Adrenal gland (tissue), 12 donors: Measurements from ENCODE around the gene TBC1D24. TPM values are rescaled to one million over a fixed set of nuclear protein-coding genes. Genes with fewer than 3 reads are reported as not detected.
A peak's percentile ranks its signal among the peaks of the same experiment; 100 is the strongest.
"Not testable (repeated sequence)": the region's sequence is repeated elsewhere in the genome, so short reads cannot be mapped to it uniquely, and the experiment has no call there.

Experiments
- DNase-seq, 7 donors: peaks; one replicate each; pipeline ENCODE4 v3.0.0-alpha.2; 2019 to 2020
- H3K27ac ChIP-seq, 5 donors: fragments of 200-600 bp; sonication (generic) in 4 of 5; 1 replicate in 3 of 5; 2 replicates in 2 of 5; pipeline versions ENCODE4 v1.5.1 to v1.8.0; 2016 to 2020; ENCODE audit warnings: mild to moderate bottlenecking in 1 of 5
- H3K27me3 ChIP-seq: fragments of 200-600 bp; 2 replicates; pipeline ENCODE4 v1.8.0; 2021
- H3K36me3 ChIP-seq, 2 donors: fragments of 200-600 bp; replicated peaks in 1 of 2; 1 replicate in 1 of 2; 2 replicates in 1 of 2; pipeline versions ENCODE4 v1.5.1 to v1.8.0; 2018 to 2022
- H3K4me1 ChIP-seq, 2 donors: fragments of 200-600 bp; replicated peaks in 1 of 2; 1 replicate in 1 of 2; 2 replicates in 1 of 2; pipeline versions ENCODE4 v1.5.1 to v1.8.0; 2018 to 2021
- H3K4me3 ChIP-seq, 4 donors: fragments of 200-600 bp; sonication (generic) in 3 of 4; one replicate each; pipeline ENCODE4 v1.5.1; 2016 to 2018
- H3K9me3 ChIP-seq, 3 donors: fragments of 200-600 bp; sonication (generic) in 1 of 3; replicated peaks in 1 of 3; 1 replicate in 2 of 3; 2 replicates in 1 of 3; pipeline versions ENCODE4 v1.5.1 to v1.8.0; 2016 to 2021
- CTCF ChIP-seq, 6 experiments: fragments of 450-650 bp in 4 of 6; fragments of 200-600 bp in 2 of 6; sonication (generic) in 1 of 6; IDR thresholded peaks; 1 replicate in 5 of 6; 2 replicates in 1 of 6; pipeline versions ENCODE4 v1.5.1 to v1.8.0; 2016 to 2021; ENCODE audit warnings: antibody characterized with exemption in 6 of 6, mild to moderate bottlenecking in 2 of 6, moderate library complexity in 1 of 6
- POLR2A ChIP-seq, 2 donors: fragments of 450-650 bp; IDR thresholded peaks; one replicate each; pipeline ENCODE4 v1.6.1; 2017; ENCODE audit warnings: antibody characterized with exemption in 2 of 2, mild to moderate bottlenecking in 2 of 2, moderate library complexity in 1 of 2
- WGBS, 4 donors: extraction: QIAGEN DNeasy Blood & Tissue Kit in 2 of 4; methylation state at CpG; one replicate each; pipeline versions ENCODE4 v1.1.5 to v1.1.7; 2013 to 2017; 5-methylcytosine and 5-hydroxymethylcytosine counted together
- intact Hi-C, 2 donors: fragments of 100-400 bp; cut with DNase I; formaldehyde crosslinking; loops; one replicate each; pipeline versions ENCODE4 v1.14.1 to v1.15.0; 2022 to 2023
- polyA plus RNA-seq, 3 donors: library from polyadenylated mRNA; stranded (reverse); fragments of 200-250 nt in 2 of 3; fragments of 350-450 nt in 1 of 3; fragmentation: Illumina TruSeq in 1 of 3; extraction: RNeasy Lipid Tissue Mini Kit (QIAGEN cat#74804) in 1 of 3; gene quantifications; one replicate each; pipeline ENCODE4 v1.2.3, GENCODE V29; 2013 to 2014
- total RNA-seq, 9 donors: library from RNA; depleted of rRNA in 4 of 9; stranded (reverse); fragments of >200 nt in 4 of 9; fragments of 120-200 nt in 1 of 9; fragmentation: NEBNext Ultra II Directional in 1 of 9; extraction: Animal tissue kit (Norgen Biotek cat#: 25700) in 1 of 9; gene quantifications; one replicate each; pipeline versions ENCODE4 v1.1.0 to v1.2.4, GENCODE V29; 2013 to 2023
- donor health status: healthy with polysubstance abuse.
- donor health status: Bipolar disorder and iron deficiency.
- donor health status: DM: yes; HTN: yes; CAD: no.
- donor health status: DM: no; HTN: no; CAD: no.
- donor health status: DM: no; HTN: no; CAD: no.
- donor health status: DM: yes; HTN: yes; CAD: no.

Gene TBC1D24
- total and polyA plus RNA-seq, 12 donors, result 3.9 to 18.5 (median 13.9) TPM

GRCh38 chr16:2429771-2430663 is 44.9 kb upstream of the TBC1D24 start:
- Histone ChIP-seq H3K9me3 (no peaks in the 10 kb centered on the region), H3K4me3 (peak overlapping the region; percentile 10 to 90 (median 64)), H3K27ac (peak overlapping the region in 3 of 5 donors; percentile 55 to 76 (median 60)), H3K4me1 (peaks cover 0 to 10% of the 10 kb centered on the region in 2 donors), H3K27me3 (no peaks in the 10 kb centered on the region), H3K36me3 (peaks cover 0 to 12% of the 10 kb centered on the region in 2 donors)
- DNase-seq, result peak in 1 of 7 donors; percentile 11
- intact Hi-C loops, result loop anchor here (5.0 to 10.0 kb wide), 2 partner anchors 75 to 88 kb away; partner anchors contain the start of gene ABCA3 (in 2 of the 2)
- WGBS, 4 donors, result 9 to 25% (median 12%) methylated on average over 21 to 46 of the region's 46 CpGs
- TF ChIP-seq POLR2A (IDR thresholded peaks at IDR 0.05), result no peak

DNA sequence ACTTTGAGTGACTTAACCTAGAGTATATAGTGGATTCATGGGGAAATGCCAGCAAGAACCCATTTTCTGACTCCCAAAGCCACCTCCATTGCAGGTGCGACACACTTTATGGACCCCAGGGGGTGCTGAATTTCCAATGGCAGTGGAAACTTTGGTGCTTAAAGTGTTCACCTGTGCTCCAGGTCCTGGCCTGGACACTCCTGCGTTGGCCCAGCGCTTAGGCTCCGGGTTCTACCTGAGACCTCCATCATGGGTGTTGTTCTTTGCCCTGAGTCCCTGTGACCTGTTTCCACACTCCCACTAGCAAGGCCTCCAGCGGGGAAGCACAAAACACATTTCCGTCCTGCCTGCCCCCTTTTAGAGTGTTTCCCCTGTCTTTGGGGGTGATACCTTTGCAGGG is 42.6 kb upstream of the TBC1D24 start:
- WGBS, 4 donors, result 93 to 100% (median 95%) methylated on average over 5 to 6 of the region's 6 CpGs
- no peak for DNase-seq
- TF ChIP-seq CTCF (IDR thresholded peaks at IDR 0.05), result no peak
- TF ChIP-seq POLR2A (IDR thresholded peaks at IDR 0.05), result no peak
- H3K27ac ChIP-seq, result no peak overlapping the region
- peaks cover 0 to 10% of the 10 kb centered on the region in 2 donors for H3K4me1 ChIP-seq
- H3K9me3 ChIP-seq, result no peaks in the 10 kb centered on the region
- no peaks in the 10 kb centered on the region for H3K27me3 ChIP-seq
- intact Hi-C loops, result no loop called here
- peaks cover 0 to 22% of the 10 kb centered on the region in 2 donors for H3K36me3 ChIP-seq
- no peak overlapping the region for H3K4me3 ChIP-seq

GRCh38 chr16:2432801-2433505 is 42.0 kb upstream of the TBC1D24 start:
- no peak overlapping the region for H3K4me3 ChIP-seq
- peaks cover 0 to 10% of the 10 kb centered on the region in 2 donors for H3K4me1 ChIP-seq
- no peak for DNase-seq
- intact Hi-C loops, result no loop called here
- TF ChIP-seq POLR2A (IDR thresholded peaks at IDR 0.05), result no peak
- TF ChIP-seq CTCF (IDR thresholded peaks at IDR 0.05), result no peak
- 94 to 97% (median 96%) methylated on average over 11 to 15 of the region's 15 CpGs for WGBS, 4 donors
- no peak overlapping the region for H3K27ac ChIP-seq
- H3K27me3 ChIP-seq, result no peaks in the 10 kb centered on the region
- no peaks in the 10 kb centered on the region for H3K9me3 ChIP-seq
- H3K36me3 ChIP-seq, result peaks cover 0 to 24% of the 10 kb centered on the region in 2 donors

- H3K4me1 ChIP-seq, H3K9me3 ChIP-seq, DNase-seq, H3K27ac ChIP-seq, H3K4me3 ChIP-seq, H3K27me3 ChIP-seq, intact Hi-C loops: not testable (repeated sequence)
- 92 to 98% (median 95%) methylated on average over 3 to 4 of the region's 4 CpGs for WGBS, 4 donors
- H3K36me3 ChIP-seq, result peaks cover 0 to 26% of the 10 kb centered on the region in 2 donors
Measured at GRCh38 chr16:2435236-2435635, 39.7 kb upstream of the TBC1D24 start.

GRCh38 chr16:2436110-2436509 is 38.8 kb upstream of the TBC1D24 start:
- Histone ChIP-seq H3K27ac (no peak overlapping the region), H3K4me1 (no peaks in the 10 kb centered on the region), H3K4me3 (no peak overlapping the region), H3K36me3 (peaks cover 0 to 26% of the 10 kb centered on the region in 2 donors), H3K9me3 (no peaks in the 10 kb centered on the region), H3K27me3 (no peaks in the 10 kb centered on the region)
- WGBS, 4 donors, result 89 to 96% (median 95%) methylated on average over 3 to 9 of the region's 9 CpGs
- no peak for DNase-seq
- TF ChIP-seq CTCF (IDR thresholded peaks at IDR 0.05), result no peak
- TF ChIP-seq POLR2A (IDR thresholded peaks at IDR 0.05), result no peak
- intact Hi-C loops, result no loop called here
